NCI-H774 (cell line): ENCODE measurements around the gene CLIC4.
"Not testable (repeated sequence)": the region's sequence is repeated elsewhere in the genome, so short reads cannot be mapped to it uniquely, and the experiment has no call there.

Source experiments
- DNase-seq: peaks from one replicate; lab custom pipeline; 2025; lab: John Stamatoyannopoulos, UW

CLIC4 gene

GRCh38 chr1:24820221-24820620 lies 75.0 kb downstream of the CLIC4 start:
- not testable (repeated sequence) for DNase-seq

GRCh38 chr1:24822887-24823286 lies 77.6 kb downstream of the CLIC4 start:
- DNase-seq, result no peak

GRCh38 chr1:24823486-24823885 lies 78.2 kb downstream of the CLIC4 start:
- not testable (repeated sequence) for DNase-seq

GRCh38 chr1:24825174-24825573 lies 79.9 kb downstream of the CLIC4 start:
- DNase-seq, result no peak

- DNase-seq, result no peak
Observed at GRCh38 chr1:24826510-24826909, 81.3 kb downstream of the CLIC4 start.

GRCh38 chr1:24827379-24828135 lies 82.3 kb downstream of the CLIC4 start:
- DNase-seq, result no peak

GRCh38 chr1:24828183-24828886 lies 83.1 kb downstream of the CLIC4 start:
- DNase-seq, result no peak

GRCh38 chr1:24828887-24829192 lies 83.6 kb downstream of the CLIC4 start:
- no peak for DNase-seq

- DNase-seq, result no peak
Observed at GRCh38 chr1:24830680-24831272, 85.5 kb downstream of the CLIC4 start.

GRCh38 chr1:24841593-24841992 lies 96.3 kb downstream of the CLIC4 start:
- no peak for DNase-seq

- no peak for DNase-seq
Observed at GRCh38 chr1:24846671-24847070, 101.4 kb downstream of the CLIC4 start.

- peak; percentile 37 for DNase-seq
Observed at GRCh38 chr1:24847995-24848881, 103.0 kb downstream of the CLIC4 start.

GRCh38 chr1:24849672-24850295 lies 104.5 kb downstream of the CLIC4 start:
- no peak for DNase-seq

- DNase-seq, result no peak
Observed at GRCh38 chr1:24850328-24850920, 105.2 kb downstream of the CLIC4 start.

GRCh38 chr1:24853649-24854048 lies 108.4 kb downstream of the CLIC4 start:
- DNase-seq, result no peak

- DNase-seq, result no peak
Observed at GRCh38 chr1:24855474-24855873, 110.2 kb downstream of the CLIC4 start.

- no peak for DNase-seq
Observed at GRCh38 chr1:24856787-24857506, 111.7 kb downstream of the CLIC4 start.

- no peak for DNase-seq
Observed at GRCh38 chr1:24857507-24858133, 112.4 kb downstream of the CLIC4 start.

- no peak for DNase-seq
Observed at GRCh38 chr1:24858277-24858676, 113.0 kb downstream of the CLIC4 start.
